CD4-positive, alpha-beta memory T cell (primary cell): ENCODE measurements around the gene SMAGP. TPM values are rescaled to one million over a fixed set of nuclear protein-coding genes. Genes with fewer than 3 reads are reported as not detected.
"Not testable (repeated sequence)": the region's sequence is repeated elsewhere in the genome, so short reads cannot be mapped to it uniquely, and the experiment has no call there.

Source experiments
- CTCF ChIA-PET: fragments of 350-600 bp; sonication (Branson Sonifier 250); formaldehyde crosslinking; loops from one replicate; lab custom pipeline; 2021; ENCODE audit warnings: inconsistent platforms; ENCODE audit not compliant: partially characterized antibody; lab: Charles Lee
- POLR2A ChIA-PET: fragments of 350-600 bp; sonication (Branson Sonifier 250); formaldehyde crosslinking; loops from one replicate; lab custom pipeline; 2021; ENCODE audit not compliant: partially characterized antibody; lab: Charles Lee
- DNase-seq, 5 donors: peaks; one replicate each; pipeline versions ENCODE4 v3.0.0 to v3.0.0-alpha.2; 2020 to 2022; ENCODE audit warnings: mixed read lengths in 1 of 5
- H3K27ac ChIP-seq: one replicate; pipeline ENCODE4 v1.7.0; 2013; ENCODE audit warnings: low read depth, low read length
- H3K27me3 ChIP-seq: 2 replicates; pipeline ENCODE4 v1.7.0; 2013; ENCODE audit warnings: mild to moderate bottlenecking, low read length, moderate library complexity; ENCODE audit not compliant: insufficient read depth
- H3K36me3 ChIP-seq: 2 replicates; pipeline ENCODE4 v1.7.0; 2013; ENCODE audit warnings: mild to moderate bottlenecking, low read length, moderate library complexity; ENCODE audit not compliant: insufficient read depth
- H3K4me1 ChIP-seq: 2 replicates; pipeline ENCODE4 v1.7.0; 2013; ENCODE audit warnings: mild to moderate bottlenecking, low read length, moderate library complexity; ENCODE audit not compliant: insufficient read depth
- H3K4me3 ChIP-seq, 2 donors: one replicate each; pipeline ENCODE4 v1.7.0; 2013; ENCODE audit warnings: low read length in 2 of 2, mild to moderate bottlenecking in 1 of 2
- H3K9me3 ChIP-seq, 2 donors: one replicate each; pipeline ENCODE4 v1.7.0; 2013; ENCODE audit warnings: low read length in 2 of 2, control low read depth in 1 of 2; ENCODE audit not compliant: control insufficient read depth in 1 of 2
- H3K27ac Mint-ChIP-seq, 7 donors: one replicate each; pipeline ENCODE4 v1.8.0; 2020 to 2021; ENCODE audit warnings: mixed read lengths in 7 of 7, mild to moderate bottlenecking in 6 of 7, inconsistent platforms in 3 of 7, moderate library complexity in 3 of 7
- H3K27me3 Mint-ChIP-seq, 2 donors: one replicate each; pipeline ENCODE4 v1.8.0; 2020 to 2021; ENCODE audit warnings: mixed read lengths in 2 of 2
- H3K36me3 Mint-ChIP-seq, 2 donors: one replicate each; pipeline ENCODE4 v1.8.0; 2020 to 2021; ENCODE audit warnings: mixed read lengths in 2 of 2, inconsistent platforms in 1 of 2, mild to moderate bottlenecking in 1 of 2
- H3K4me1 Mint-ChIP-seq, 4 donors: one replicate each; pipeline ENCODE4 v1.8.0; 2020 to 2021; ENCODE audit warnings: mixed read lengths in 4 of 4, mild to moderate bottlenecking in 1 of 4
- H3K4me3 Mint-ChIP-seq, 8 donors: one replicate each; pipeline ENCODE4 v1.8.0; 2020 to 2021; ENCODE audit warnings: mixed read lengths in 8 of 8, mild to moderate bottlenecking in 7 of 8, moderate library complexity in 6 of 8, inconsistent platforms in 3 of 8
- H3K9me3 Mint-ChIP-seq, 8 donors: one replicate each; pipeline ENCODE4 v1.8.0; 2020 to 2021; ENCODE audit warnings: mixed read lengths in 8 of 8, mild to moderate bottlenecking in 5 of 8, inconsistent platforms in 3 of 8, moderate library complexity in 1 of 8
- intact Hi-C: fragments of 100-400 bp; cut with micrococcal nuclease; formaldehyde crosslinking; loops from one replicate; pipeline ENCODE4 v1.15.1; 2023
- polyA plus RNA-seq, 2 donors: library from polyadenylated mRNA; unstranded; fragments of 300-500 nt; fragmentation: Illumina TruSeq; gene quantifications; one replicate each; pipeline ENCODE4 v1.2.3, GENCODE V29; 2021
- total RNA-seq, 2 experiments: library from RNA; stranded (reverse); gene quantifications; one replicate each; pipeline ENCODE4 v1.2.3, GENCODE V29; 2021

Gene SMAGP
- total and polyA plus RNA-seq, 4 experiments from 2014 or later: 3.9 to 18.9 (median 8.0) TPM

- DNase-seq: peak in 4 of 5 donors; percentile 38 to 51 (median 49)
- Histone ChIP-seq H3K36me3 (no peaks in the 10 kb centered on the region), H3K4me3 (no peak overlapping the region), H3K9me3 (no peaks in the 10 kb centered on the region), H3K4me1 (peaks cover 16% of the 10 kb centered on the region), H3K27me3 (no peaks in the 10 kb centered on the region), H3K27ac (no peak overlapping the region)
- Mint-ChIP-seq H3K27me3 (no peaks in the 10 kb centered on the region), H3K36me3 (peaks cover 3 to 4% of the 10 kb centered on the region in 2 donors), H3K27ac (peak overlapping the region in 5 of 7 donors; percentile 5 to 43 (median 22)), H3K4me1 (peaks cover 24 to 45% (median 29%) of the 10 kb centered on the region in 4 donors), H3K4me3 (peak overlapping the region in 4 of 8 donors; percentile 11 to 60 (median 31)), H3K9me3 (no peaks in the 10 kb centered on the region)
- ChIA-PET POLR2A (no interaction called here), CTCF (interaction anchor here (0.7 to 3.3 kb wide), 2 partner anchors 77 to 85 kb away, joined by 4 to 29 read pairs; no protein-coding TSS in a partner anchor)
- intact Hi-C loops: no loop called here
These were observed 5.2 kb downstream of the SMAGP start for GRCh38 chr12:51265024-51265423.

- Mint-ChIP-seq H3K4me3 (no peak overlapping the region), H3K9me3 (no peaks in the 10 kb centered on the region), H3K4me1 (peaks cover 21 to 42% (median 26%) of the 10 kb centered on the region in 4 donors), H3K27ac (peak overlapping the region in 1 of 7 donors; percentile 64), H3K27me3 (no peaks in the 10 kb centered on the region), H3K36me3 (peaks cover 2 to 4% of the 10 kb centered on the region in 2 donors)
- POLR2A ChIA-PET: no interaction called here
- CTCF ChIA-PET: interaction anchor here (0.7 to 3.3 kb wide), 4 partner anchors 56 to 86 kb away, joined by 3 to 29 read pairs (median 4); no protein-coding TSS in a partner anchor
- DNase-seq: no peak
- no peaks in the 10 kb centered on the region for H3K27me3 ChIP-seq
- peaks cover 13% of the 10 kb centered on the region for H3K4me1 ChIP-seq
- no peaks in the 10 kb centered on the region for H3K9me3 ChIP-seq
- H3K36me3 ChIP-seq: no peaks in the 10 kb centered on the region
- no peak overlapping the region for H3K4me3 ChIP-seq
- H3K27ac ChIP-seq: no peak overlapping the region
- intact Hi-C loops: no loop called here
These were observed 5.9 kb downstream of the SMAGP start for GRCh38 chr12:51264297-51264696.

GRCh38 chr12:51263341-51263740, 6.9 kb downstream of the SMAGP start:
- Mint-ChIP-seq H3K36me3 (peaks cover 2 to 4% of the 10 kb centered on the region in 2 donors), H3K9me3 (no peaks in the 10 kb centered on the region), H3K4me3 (no peak overlapping the region), H3K4me1 (peaks cover 16 to 35% (median 20%) of the 10 kb centered on the region in 4 donors), H3K27ac (no peak overlapping the region), H3K27me3 (no peaks in the 10 kb centered on the region)
- intact Hi-C loops: no loop called here
- no peaks in the 10 kb centered on the region for H3K36me3 ChIP-seq
- peaks cover 7% of the 10 kb centered on the region for H3K4me1 ChIP-seq
- ChIA-PET CTCF (interaction anchor here (1.1 to 3.3 kb wide), 10 partner anchors 11 to 269 kb away, joined by 3 to 29 read pairs (median 4); no protein-coding TSS in a partner anchor), POLR2A (interaction anchor here (0.6 to 2.0 kb wide), 4 partner anchors 19 to 78 kb away, joined by 3 to 6 read pairs (median 6); partner anchors contain the start of genes DAZAP2 and POU6F1)
- no peaks in the 10 kb centered on the region for H3K9me3 ChIP-seq
- DNase-seq: no peak
- H3K4me3 ChIP-seq: no peak overlapping the region
- H3K27me3 ChIP-seq: no peaks in the 10 kb centered on the region
- H3K27ac ChIP-seq: no peak overlapping the region

GRCh38 chr12:51262758-51263177, 7.4 kb downstream of the SMAGP start:
- intact Hi-C loops: no loop called here
- CTCF ChIA-PET: interaction anchor here (0.7 to 3.3 kb wide), 13 partner anchors 11 to 269 kb away, joined by 3 to 29 read pairs (median 4); no protein-coding TSS in a partner anchor

GRCh38 chr12:51259600-51259999, 10.6 kb downstream of the SMAGP start:
- H3K4me1 ChIP-seq, DNase-seq, H3K36me3 ChIP-seq, H3K4me3 Mint-ChIP-seq, H3K4me3 ChIP-seq, H3K9me3 Mint-ChIP-seq, H3K36me3 Mint-ChIP-seq, POLR2A ChIA-PET, H3K9me3 ChIP-seq, H3K27me3 Mint-ChIP-seq, H3K27ac ChIP-seq, intact Hi-C loops, H3K27me3 ChIP-seq: not testable (repeated sequence)
- Mint-ChIP-seq H3K27ac (peak overlapping the region in 1 of 7 donors; percentile 12), H3K4me1 (peaks cover 7 to 18% (median 11%) of the 10 kb centered on the region in 4 donors)
- CTCF ChIA-PET: interaction anchor here (1.4 kb wide), 1 partner anchor 91 kb away, joined by 3 read pairs; no protein-coding TSS in a partner anchor

More at GRCh38 chr12:51262758-51263177, 7.4 kb downstream of the SMAGP start:
- Histone ChIP-seq H3K27me3 (no peaks in the 10 kb centered on the region), H3K36me3 (no peaks in the 10 kb centered on the region), H3K9me3 (no peaks in the 10 kb centered on the region), H3K4me1 (peaks cover 7% of the 10 kb centered on the region), H3K27ac (no peak overlapping the region), H3K4me3 (no peak overlapping the region)
- POLR2A ChIA-PET: interaction anchor here (0.7 to 2.0 kb wide), 5 partner anchors 8 to 97 kb away, joined by 3 to 6 read pairs (median 5); partner anchors contain the start of genes DAZAP2 and SMAGP
- H3K36me3 Mint-ChIP-seq: peaks cover 2 to 4% of the 10 kb centered on the region in 2 donors
- peaks cover 16 to 30% (median 20%) of the 10 kb centered on the region in 4 donors for H3K4me1 Mint-ChIP-seq
- no peak overlapping the region for H3K4me3 Mint-ChIP-seq
- H3K9me3 Mint-ChIP-seq: no peaks in the 10 kb centered on the region
- peak overlapping the region in 4 of 7 donors; percentile 15 to 70 (median 45) for H3K27ac Mint-ChIP-seq
- no peaks in the 10 kb centered on the region for H3K27me3 Mint-ChIP-seq
- DNase-seq: no peak

GRCh38 chr12:51254536-51254935, 15.7 kb downstream of the SMAGP start:
- POLR2A ChIA-PET: no interaction called here
- Mint-ChIP-seq H3K4me3 (peak overlapping the region in 1 of 8 donors; percentile 69), H3K27ac (peak overlapping the region in 3 of 7 donors; percentile 23 to 69 (median 55)), H3K9me3 (no peaks in the 10 kb centered on the region), H3K27me3 (no peaks in the 10 kb centered on the region), H3K36me3 (peaks cover 0 to 1% of the 10 kb centered on the region in 2 donors), H3K4me1 (peaks cover 2 to 9% (median 8%) of the 10 kb centered on the region in 4 donors)
- CTCF ChIA-PET: interaction anchor here (0.9 to 1.4 kb wide), 3 partner anchors 10 to 87 kb away, joined by 3 to 4 read pairs (median 3); no protein-coding TSS in a partner anchor
- Histone ChIP-seq H3K4me3 (no peak overlapping the region), H3K36me3 (no peaks in the 10 kb centered on the region), H3K27me3 (no peaks in the 10 kb centered on the region), H3K27ac (no peak overlapping the region), H3K4me1 (no peaks in the 10 kb centered on the region), H3K9me3 (no peaks in the 10 kb centered on the region)
- intact Hi-C loops: no loop called here
- no peak for DNase-seq

- no peaks in the 10 kb centered on the region for H3K27me3 Mint-ChIP-seq
- ChIA-PET CTCF (interaction anchor here (0.9 to 2.4 kb wide), 7 partner anchors 10 to 555 kb away, joined by 3 to 15 read pairs (median 3); no protein-coding TSS in a partner anchor), POLR2A (interaction anchor here (1.4 to 2.1 kb wide), 3 partner anchors 9 to 15 kb away, joined by 4 to 7 read pairs (median 5); partner anchors contain the start of gene DAZAP2)
- H3K4me1 ChIP-seq: peaks cover 8% of the 10 kb centered on the region
- no peak overlapping the region for H3K27ac ChIP-seq
- intact Hi-C loops: no loop called here
- H3K27me3 ChIP-seq: no peaks in the 10 kb centered on the region
- peaks cover 0 to 1% of the 10 kb centered on the region in 2 donors for H3K36me3 Mint-ChIP-seq
- H3K36me3 ChIP-seq: no peaks in the 10 kb centered on the region
- peak overlapping the region in 2 of 7 donors; percentile 12 to 62 for H3K27ac Mint-ChIP-seq
- H3K4me3 Mint-ChIP-seq: no peak overlapping the region
- no peak for DNase-seq
- H3K9me3 Mint-ChIP-seq: no peaks in the 10 kb centered on the region
- H3K4me3 ChIP-seq: no peak overlapping the region
- no peaks in the 10 kb centered on the region for H3K9me3 ChIP-seq
- H3K4me1 Mint-ChIP-seq: peaks cover 4 to 20% (median 12%) of the 10 kb centered on the region in 4 donors
These were observed 16.9 kb downstream of the SMAGP start for GRCh38 chr12:51253276-51253675.
